IPS-20b (cell line): ENCODE measurements around the gene REEP6.

Source experiments
- H3K27ac ChIP-seq: one replicate; pipeline ENCODE4 v1.5.1; 2013; ENCODE audit warnings: low read length
- H3K27me3 ChIP-seq: 2 replicates; pipeline ENCODE4 v1.6.1; 2013; ENCODE audit warnings: mild to moderate bottlenecking, low read length, inconsistent platforms; ENCODE audit not compliant: insufficient read depth
- H3K36me3 ChIP-seq: 2 replicates; pipeline ENCODE4 v1.6.1; 2013; ENCODE audit warnings: low read depth, mild to moderate bottlenecking, inconsistent platforms, low read length, moderate library complexity; ENCODE audit not compliant: insufficient read depth
- H3K4me1 ChIP-seq: 2 replicates; pipeline ENCODE4 v1.6.1; 2013; ENCODE audit warnings: mild to moderate bottlenecking, control low read depth, inconsistent platforms, low read length, moderate library complexity; ENCODE audit not compliant: insufficient read depth
- H3K4me3 ChIP-seq: 2 replicates; pipeline ENCODE4 v1.5.1; 2013; ENCODE audit warnings: mild to moderate bottlenecking, low read length, inconsistent platforms
- H3K9ac ChIP-seq: 2 replicates; pipeline ENCODE4 v1.6.1; 2013; ENCODE audit warnings: low read depth, mild to moderate bottlenecking, inconsistent platforms, low read length, moderate library complexity
- H3K9me3 ChIP-seq: 2 replicates; pipeline ENCODE4 v1.6.1; 2013; ENCODE audit warnings: mild to moderate bottlenecking, low read depth, low read length, inconsistent platforms; ENCODE audit not compliant: insufficient read depth

REEP6 gene

DNA sequence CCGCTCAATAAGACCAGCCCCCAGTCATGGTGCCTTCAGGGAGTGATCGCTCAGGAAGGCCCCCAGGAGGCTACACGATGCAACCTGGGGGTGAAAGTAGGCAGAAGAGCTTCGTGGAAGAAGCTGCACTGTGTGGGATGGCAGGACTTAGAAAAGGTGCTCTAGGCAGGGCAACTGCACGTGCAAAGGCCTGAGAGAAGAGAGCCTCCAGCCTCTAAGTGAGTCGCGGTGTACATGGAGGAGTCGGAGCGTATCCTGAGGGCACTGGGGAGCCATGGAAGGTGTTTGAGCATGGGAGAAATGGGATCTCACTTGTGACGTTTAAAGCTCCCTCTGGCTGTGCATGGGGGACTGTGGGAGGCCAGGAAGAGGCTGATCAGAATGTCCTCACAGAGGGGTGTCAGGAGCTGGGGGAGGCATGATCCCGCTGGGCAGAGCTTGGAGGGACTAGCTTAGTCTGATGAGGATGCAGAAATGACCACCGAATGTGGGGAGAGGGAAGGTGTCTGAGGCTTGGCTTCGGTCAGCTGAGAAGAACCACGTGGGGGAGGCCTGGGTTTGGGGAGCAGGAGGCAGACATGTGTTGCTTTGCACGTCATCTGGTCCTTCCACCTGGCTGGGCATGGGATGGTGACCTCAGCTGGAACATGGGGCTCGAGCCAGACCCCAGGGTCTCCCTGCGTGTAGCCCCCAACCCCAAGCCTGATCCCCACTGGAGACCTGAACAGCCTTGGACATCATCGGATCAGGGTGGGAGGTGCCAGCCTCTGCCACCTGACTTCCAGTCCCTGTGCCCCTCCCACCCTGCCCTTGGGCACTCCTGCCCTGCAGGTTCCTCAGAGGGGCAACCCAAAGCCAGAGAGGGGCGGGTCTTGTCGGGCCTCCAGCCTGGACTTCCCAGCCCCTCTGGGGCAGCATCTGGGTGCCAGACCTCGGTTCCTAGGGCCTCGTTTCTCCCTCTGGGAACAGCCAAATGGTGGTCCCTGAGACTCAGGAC is 39.9 kb upstream of the REEP6 start:
- Histone ChIP-seq H3K9ac (no peak overlapping the region; the same call in 1 of the 2 replicates), H3K36me3 (no peaks in the 10 kb centered on the region), H3K27ac (no peak overlapping the region), H3K4me3 (peak overlapping the region; percentile 56; the same call in 1 of the 2 replicates), H3K4me1 (no peaks in the 10 kb centered on the region; the same call in 1 of the 2 replicates), H3K9me3 (no peaks in the 10 kb centered on the region), H3K27me3 (peaks cover 98% of the 10 kb centered on the region)

DNA sequence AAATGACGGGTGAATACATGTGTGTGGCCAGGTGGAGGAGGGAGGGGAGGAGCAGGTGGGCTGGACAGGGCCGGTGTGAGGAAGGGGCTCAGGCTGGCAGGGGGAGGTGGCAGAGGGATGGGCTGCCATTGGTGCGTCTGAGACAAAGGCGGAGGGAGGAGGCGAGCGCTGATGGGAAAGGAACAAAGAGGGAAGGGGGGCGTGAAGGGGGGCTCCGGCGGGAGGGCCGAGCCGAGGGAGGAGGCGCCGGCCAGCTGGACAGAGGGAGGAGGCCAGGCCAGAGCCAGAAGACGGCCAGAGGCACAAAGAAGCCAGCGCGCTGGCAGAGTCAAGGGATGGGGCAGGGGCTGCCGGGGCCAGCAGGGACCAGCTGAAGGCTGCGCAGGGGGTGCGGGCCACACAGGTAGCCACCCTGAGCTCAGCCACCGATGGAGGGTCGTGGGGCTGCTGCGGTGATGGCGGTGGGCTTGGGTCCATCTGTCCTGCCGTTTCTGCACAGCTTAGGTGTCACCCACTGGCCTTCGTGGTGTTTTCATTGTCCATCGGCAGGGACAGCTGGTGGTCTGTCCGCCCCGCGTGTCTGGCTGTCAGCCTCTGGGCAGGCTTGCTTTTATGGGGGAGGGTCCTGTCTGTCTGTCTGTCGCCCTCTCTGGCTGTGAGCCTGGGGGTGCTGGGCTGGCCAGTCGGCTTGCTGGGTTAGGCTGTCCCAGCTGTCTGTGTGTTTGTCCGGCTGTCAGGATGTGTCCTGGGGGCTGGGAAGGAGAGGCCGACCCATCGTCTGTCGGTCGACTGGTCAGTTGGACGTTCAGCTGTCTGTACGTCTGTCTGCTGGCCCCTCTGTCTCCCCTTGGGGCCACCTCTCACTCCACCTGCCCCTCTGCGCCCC is 38.8 kb upstream of the REEP6 start:
- Histone ChIP-seq H3K27me3 (peaks cover 98% of the 10 kb centered on the region), H3K36me3 (no peaks in the 10 kb centered on the region), H3K27ac (no peak overlapping the region), H3K4me3 (peak overlapping the region; percentile 40; the same call in 1 of the 2 replicates), H3K9me3 (no peaks in the 10 kb centered on the region), H3K4me1 (no peaks in the 10 kb centered on the region; the same call in 1 of the 2 replicates), H3K9ac (no peak overlapping the region; the same call in 1 of the 2 replicates)

DNA sequence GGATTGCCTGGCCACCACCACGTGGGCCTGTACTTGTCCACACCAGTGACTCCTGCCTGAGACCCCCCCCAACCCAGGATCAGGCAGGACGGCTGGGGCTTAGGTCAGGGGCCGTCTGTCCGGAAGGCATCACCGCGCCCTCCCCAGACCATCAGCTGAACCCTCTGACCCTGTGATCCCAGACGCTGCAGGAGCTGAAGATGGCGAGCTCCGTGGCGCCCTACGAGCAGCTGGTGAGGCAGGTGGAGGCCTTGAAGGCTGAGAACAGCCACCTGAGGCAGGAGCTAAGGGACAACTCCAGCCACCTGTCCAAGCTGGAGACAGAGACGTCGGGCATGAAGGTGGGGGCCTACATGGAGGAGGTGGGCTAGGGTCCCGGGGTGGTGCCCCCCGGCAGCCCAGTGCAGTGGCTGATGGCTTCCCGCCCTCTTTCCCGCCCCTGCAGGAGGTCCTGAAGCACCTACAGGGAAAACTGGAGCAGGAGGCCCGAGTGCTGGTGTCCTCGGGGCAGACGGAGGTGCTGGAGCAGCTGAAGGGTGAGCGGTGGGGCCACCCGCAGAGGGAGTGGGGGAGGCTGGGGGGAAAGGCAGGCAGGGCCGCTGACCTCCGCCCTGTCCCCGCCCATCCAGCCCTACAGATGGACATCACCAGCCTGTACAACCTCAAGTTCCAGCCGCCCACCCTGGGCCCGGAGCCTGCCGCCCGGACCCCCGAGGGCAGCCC is 38.0 kb upstream of the REEP6 start:
- no peaks in the 10 kb centered on the region for H3K9me3 ChIP-seq
- no peaks in the 10 kb centered on the region for H3K36me3 ChIP-seq
- no peak overlapping the region for H3K4me3 ChIP-seq
- peaks cover 98% of the 10 kb centered on the region for H3K27me3 ChIP-seq
- H3K27ac ChIP-seq, result no peak overlapping the region
- no peak overlapping the region; the same call in 1 of the 2 replicates for H3K9ac ChIP-seq
- no peaks in the 10 kb centered on the region; the same call in 1 of the 2 replicates for H3K4me1 ChIP-seq

DNA sequence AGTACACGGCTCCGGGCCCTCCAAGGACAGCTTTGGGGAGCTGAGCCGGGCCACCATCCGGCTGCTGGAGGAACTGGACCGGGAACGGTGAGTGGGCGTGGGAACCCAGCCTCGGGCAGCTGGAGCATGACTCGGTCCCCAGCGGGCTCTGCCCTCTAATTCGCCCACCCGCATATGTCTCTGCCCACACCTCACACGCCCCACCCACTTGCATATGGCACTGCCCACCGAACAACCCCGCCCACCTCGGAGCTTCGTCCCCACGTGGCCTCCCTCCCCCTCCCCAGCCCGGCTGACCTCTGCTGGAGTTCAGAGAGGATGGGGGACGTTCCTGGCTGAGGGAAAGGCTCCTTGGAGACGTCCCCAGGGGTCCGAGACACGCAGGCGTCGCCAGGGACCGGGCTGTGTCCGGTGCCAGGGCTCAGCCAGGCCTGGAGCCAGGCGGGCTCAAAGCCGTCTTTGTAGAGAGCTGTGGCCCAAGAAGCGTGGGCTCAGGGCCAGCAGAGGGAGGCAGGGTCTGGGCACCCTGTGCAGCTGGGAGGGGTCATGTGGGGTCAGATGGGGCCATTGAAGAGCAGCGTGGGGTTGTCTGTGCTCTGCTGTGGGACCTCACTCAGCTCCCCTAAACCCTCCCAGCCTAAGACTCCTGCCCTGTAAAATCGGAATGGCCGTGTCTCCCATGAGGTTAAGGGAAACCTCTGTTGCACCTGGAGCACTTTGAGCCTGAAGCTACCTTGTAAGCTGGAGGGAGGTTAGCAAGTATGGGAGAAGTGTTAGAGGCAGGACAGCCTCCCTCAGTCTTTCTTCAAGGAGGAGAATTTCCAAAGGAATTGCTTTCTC is 37.2 kb upstream of the REEP6 start:
- Histone ChIP-seq H3K9ac (no peak overlapping the region), H3K27ac (no peak overlapping the region), H3K4me1 (no peaks in the 10 kb centered on the region; the same call in 1 of the 2 replicates), H3K36me3 (no peaks in the 10 kb centered on the region), H3K9me3 (no peaks in the 10 kb centered on the region), H3K27me3 (peaks cover 98% of the 10 kb centered on the region), H3K4me3 (no peak overlapping the region)

DNA sequence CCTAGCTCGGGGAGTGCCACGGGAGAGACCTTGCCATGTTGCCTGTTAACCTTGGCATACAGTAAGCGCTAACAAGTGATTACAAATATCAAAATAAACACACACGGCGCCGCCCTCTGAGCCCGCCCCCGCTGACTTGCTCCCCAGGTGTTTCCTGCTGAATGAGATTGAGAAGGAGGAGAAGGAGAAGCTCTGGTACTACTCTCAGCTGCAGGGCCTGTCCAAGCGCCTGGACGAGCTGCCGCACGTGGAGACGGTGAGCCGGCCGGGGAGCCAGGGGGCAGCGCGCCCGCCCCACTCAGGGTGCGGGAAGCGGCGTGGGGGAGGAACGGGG is 36.0 kb upstream of the REEP6 start:
- H3K4me1 ChIP-seq, result no peaks in the 10 kb centered on the region; the same call in 1 of the 2 replicates
- H3K9ac ChIP-seq, result no peak overlapping the region
- H3K36me3 ChIP-seq, result no peaks in the 10 kb centered on the region
- H3K27ac ChIP-seq, result no peak overlapping the region
- H3K27me3 ChIP-seq, result peaks cover 98% of the 10 kb centered on the region
- no peaks in the 10 kb centered on the region for H3K9me3 ChIP-seq
- H3K4me3 ChIP-seq, result peak overlapping the region; percentile 33; the same call in 1 of the 2 replicates

DNA sequence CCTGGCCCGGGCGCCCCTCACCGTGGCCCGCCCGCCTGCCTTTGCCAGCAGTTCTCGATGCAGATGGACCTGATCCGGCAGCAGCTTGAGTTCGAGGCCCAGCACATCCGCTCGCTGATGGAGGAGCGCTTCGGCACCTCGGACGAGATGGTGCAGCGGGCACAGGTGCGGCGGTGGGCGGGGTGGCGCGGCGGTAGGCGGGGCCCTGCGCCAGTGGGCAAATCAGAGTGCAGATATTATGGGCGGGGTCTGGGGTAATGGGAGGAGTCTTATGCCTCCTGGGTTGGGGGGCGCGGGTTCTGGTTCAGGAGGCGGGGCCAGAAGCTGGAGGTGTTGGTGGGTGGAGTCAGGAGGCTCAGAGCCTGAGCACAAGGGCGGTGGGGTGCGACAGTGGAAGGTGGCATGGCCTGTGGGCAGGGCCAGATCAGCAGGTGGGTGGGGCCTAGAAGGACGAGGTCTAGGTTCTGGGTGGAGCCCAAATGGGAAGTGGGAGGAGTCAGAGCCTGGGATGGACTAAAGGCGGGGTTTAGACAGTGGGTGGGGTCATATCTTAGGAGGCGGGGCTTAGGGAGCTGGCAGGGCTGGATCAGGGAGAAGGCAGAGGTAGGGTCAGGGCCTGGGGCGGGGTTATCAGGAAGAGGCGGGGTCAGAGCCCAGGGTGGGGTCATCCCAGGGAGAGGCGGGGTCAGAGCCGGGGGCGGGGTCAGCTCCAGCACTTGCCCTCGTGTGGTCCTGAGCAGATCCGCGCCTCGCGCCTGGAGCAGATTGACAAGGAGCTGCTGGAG is 35.5 kb upstream of the REEP6 start:
- Histone ChIP-seq H3K27ac (no peak overlapping the region), H3K9me3 (no peaks in the 10 kb centered on the region), H3K4me3 (peak overlapping the region; percentile 33; the same call in 1 of the 2 replicates), H3K27me3 (peaks cover 96% of the 10 kb centered on the region), H3K36me3 (no peaks in the 10 kb centered on the region), H3K4me1 (no peaks in the 10 kb centered on the region; the same call in 1 of the 2 replicates), H3K9ac (no peak overlapping the region)

DNA sequence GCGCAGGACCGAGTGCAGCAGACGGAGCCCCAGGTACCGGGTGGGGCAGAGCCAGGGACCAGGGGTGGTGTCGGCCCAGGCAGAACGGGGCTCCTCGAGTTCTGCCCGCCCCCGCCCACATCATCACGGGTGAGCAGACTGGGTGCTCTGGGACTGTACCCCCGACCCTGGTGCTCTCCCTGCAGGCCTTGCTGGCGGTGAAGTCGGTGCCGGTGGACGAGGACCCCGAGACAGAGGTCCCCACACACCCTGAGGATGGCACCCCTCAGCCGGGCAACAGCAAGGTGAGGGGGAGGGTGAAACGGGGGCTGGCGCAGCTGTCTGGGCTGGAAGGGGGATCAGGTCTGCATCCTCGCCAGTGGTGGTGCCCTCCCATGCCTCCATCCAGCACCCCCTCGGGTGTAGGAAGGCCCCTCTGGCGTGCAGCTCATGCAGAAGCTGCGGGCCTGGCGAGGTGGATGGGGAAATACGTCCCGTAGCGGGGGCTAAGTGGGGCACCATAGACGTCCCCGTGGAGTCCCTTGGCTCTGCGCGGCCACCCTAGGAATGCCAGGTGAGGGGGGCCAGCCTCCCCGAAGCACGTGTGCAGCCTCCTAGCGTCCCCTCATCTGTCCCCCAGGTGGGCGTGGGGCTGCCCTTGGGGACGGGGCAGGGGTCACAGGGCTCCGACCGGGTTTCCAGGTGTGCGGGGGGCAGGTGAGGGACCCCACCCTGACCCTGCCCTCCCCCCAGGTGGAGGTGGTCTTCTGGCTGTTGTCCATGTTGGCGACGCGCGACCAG is 34.7 kb upstream of the REEP6 start:
- no peak overlapping the region for H3K4me3 ChIP-seq
- H3K4me1 ChIP-seq, result no peaks in the 10 kb centered on the region; the same call in 1 of the 2 replicates
- H3K27ac ChIP-seq, result no peak overlapping the region
- H3K9ac ChIP-seq, result no peak overlapping the region
- H3K36me3 ChIP-seq, result no peaks in the 10 kb centered on the region
- H3K9me3 ChIP-seq, result no peaks in the 10 kb centered on the region
- peaks cover 88% of the 10 kb centered on the region for H3K27me3 ChIP-seq

DNA sequence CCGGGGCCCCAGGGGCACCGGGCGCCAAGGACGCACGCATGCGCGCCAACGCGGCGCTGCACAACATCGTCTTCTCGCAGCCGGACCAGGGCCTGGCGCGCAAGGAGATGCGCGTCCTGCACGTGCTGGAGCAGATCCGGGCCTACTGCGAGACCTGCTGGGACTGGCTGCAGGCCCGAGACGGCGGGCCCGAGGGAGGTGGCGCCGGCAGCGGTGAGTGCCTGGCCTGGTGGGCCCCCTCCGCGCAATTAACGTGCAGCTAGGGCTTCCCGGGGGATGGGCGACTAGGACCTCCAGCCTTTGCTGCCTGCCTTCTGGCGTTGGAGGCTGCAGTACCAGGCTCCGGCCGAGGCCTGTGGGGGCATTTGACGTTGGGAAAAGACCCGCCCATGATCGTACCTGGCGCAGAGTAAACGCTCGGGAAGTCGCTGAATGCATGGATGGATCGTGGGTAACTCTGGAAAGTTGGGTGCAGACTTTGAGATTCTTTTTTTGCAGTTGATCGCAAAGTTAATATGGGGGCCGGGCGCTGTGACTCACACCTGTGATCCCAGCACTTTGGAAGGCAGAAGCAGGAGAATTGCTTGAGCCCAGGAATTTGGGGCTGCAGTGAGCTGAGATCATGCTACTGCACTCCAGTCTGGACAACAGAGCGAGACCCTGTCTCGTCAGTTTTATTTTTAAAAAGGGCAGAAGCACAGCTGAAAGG is 33.8 kb upstream of the REEP6 start:
- Histone ChIP-seq H3K27ac (no peak overlapping the region), H3K27me3 (peaks cover 80% of the 10 kb centered on the region), H3K4me3 (no peak overlapping the region), H3K9me3 (no peaks in the 10 kb centered on the region), H3K9ac (no peak overlapping the region), H3K4me1 (no peaks in the 10 kb centered on the region; the same call in 1 of the 2 replicates), H3K36me3 (no peaks in the 10 kb centered on the region)

DNA sequence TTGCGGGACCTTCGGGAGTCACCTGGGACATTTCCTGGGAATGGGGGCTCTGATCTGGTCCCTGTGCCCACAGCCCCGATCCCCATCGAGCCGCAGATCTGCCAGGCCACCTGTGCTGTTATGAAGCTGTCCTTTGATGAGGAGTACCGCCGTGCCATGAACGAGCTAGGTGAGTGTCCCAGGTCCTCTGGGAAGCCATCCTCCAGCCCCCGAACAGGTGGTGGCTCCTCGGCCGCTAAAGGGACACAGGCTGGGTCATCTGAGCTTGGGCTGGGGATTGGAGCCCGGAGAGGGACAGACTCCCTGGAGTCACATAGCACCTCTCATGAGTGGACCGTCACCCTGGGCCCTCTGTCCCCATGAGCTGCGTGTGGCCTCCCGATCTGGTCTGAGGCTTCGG is 33.1 kb upstream of the REEP6 start:
- Histone ChIP-seq H3K9me3 (no peaks in the 10 kb centered on the region), H3K36me3 (no peaks in the 10 kb centered on the region), H3K27me3 (peaks cover 73% of the 10 kb centered on the region), H3K4me3 (no peak overlapping the region), H3K4me1 (no peaks in the 10 kb centered on the region), H3K9ac (no peak overlapping the region), H3K27ac (no peak overlapping the region)
